Renal cortex interstitium (tissue), 11 donors: ENCODE results near the gene AEBP1. TPM values are rescaled to one million over a fixed set of nuclear protein-coding genes. Genes with fewer than 3 reads are reported as not detected.

Experiments
- DNase-seq, 11 donors: peaks; one replicate each; pipeline ENCODE4 v3.0.0-alpha.2; 2013; ENCODE audit warnings: low read depth in 9 of 11, low spot score in 4 of 11; ENCODE audit errors: extremely low read depth in 1 of 11
- polyA plus RNA-seq, 3 donors: library from polyadenylated mRNA; unstranded; fragments of 120-200 nt; gene quantifications; one replicate each; pipeline ENCODE4 v1.2.1, GENCODE V29; 2013; ENCODE audit not compliant: insufficient read length in 3 of 3

The AEBP1 gene
- polyA plus RNA-seq, 3 donors, result 64.9 to 81.7 (median 79.6) TPM

GRCh38 chr7:44110719-44111635, 6.8 kb downstream of the AEBP1 start:
- no peak for DNase-seq

DNA sequence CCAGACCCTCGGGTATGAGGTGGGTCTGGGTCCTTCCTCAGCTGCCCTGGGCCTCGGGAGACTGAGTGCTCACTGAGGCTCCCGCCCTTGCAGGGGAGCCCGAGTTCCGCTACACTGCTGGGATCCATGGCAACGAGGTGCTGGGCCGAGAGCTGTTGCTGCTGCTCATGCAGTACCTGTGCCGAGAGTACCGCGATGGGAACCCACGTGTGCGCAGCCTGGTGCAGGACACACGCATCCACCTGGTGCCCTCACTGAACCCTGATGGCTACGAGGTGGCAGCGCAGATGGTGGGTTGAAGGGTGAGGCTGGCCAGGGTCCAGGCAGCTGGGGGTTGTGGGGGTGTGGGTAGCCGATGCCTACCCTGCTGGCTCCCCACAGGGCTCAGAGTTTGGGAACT, 7.6 kb downstream of the AEBP1 start:
- no peak for DNase-seq

- no peak for DNase-seq
Measured at GRCh38 chr7:44112231-44112996, 8.3 kb downstream of the AEBP1 start.

DNA sequence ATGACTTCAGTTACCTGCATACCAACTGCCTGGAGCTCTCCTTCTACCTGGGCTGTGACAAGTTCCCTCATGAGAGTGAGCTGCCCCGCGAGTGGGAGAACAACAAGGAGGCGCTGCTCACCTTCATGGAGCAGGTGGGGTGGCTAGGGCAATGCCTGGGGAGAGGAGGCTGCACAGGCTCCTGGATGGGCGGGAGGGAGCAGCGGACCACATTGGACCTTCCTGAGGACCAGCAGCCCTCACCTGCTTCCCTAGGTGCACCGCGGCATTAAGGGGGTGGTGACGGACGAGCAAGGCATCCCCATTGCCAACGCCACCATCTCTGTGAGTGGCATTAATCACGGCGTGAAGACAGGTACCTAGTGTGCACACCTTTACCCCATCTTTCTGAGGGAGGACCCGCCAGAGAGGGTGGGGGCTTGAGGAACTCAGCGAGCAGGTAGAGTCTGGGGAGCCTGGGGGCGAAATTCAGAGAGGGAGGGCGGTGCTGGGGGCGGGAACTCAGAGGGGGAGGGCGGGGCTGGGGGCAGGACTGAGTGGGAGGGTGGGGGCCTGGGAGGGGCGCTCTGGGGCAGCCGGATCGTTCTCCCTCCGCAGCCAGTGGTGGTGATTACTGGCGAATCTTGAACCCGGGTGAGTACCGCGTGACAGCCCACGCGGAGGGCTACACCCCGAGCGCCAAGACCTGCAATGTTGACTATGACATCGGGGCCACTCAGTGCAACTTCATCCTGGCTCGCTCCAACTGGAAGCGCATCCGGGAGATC, 9.0 kb downstream of the AEBP1 start:
- no peak for DNase-seq

GRCh38 chr7:44113764-44114354, 9.7 kb downstream of the AEBP1 start:
- DNase-seq, result no peak

- no peak for DNase-seq
Measured at GRCh38 chr7:44114586-44115310, 10.6 kb downstream of the AEBP1 start.

- no peak for DNase-seq
Measured at GRCh38 chr7:44116087-44116788, 12.1 kb downstream of the AEBP1 start.

DNA sequence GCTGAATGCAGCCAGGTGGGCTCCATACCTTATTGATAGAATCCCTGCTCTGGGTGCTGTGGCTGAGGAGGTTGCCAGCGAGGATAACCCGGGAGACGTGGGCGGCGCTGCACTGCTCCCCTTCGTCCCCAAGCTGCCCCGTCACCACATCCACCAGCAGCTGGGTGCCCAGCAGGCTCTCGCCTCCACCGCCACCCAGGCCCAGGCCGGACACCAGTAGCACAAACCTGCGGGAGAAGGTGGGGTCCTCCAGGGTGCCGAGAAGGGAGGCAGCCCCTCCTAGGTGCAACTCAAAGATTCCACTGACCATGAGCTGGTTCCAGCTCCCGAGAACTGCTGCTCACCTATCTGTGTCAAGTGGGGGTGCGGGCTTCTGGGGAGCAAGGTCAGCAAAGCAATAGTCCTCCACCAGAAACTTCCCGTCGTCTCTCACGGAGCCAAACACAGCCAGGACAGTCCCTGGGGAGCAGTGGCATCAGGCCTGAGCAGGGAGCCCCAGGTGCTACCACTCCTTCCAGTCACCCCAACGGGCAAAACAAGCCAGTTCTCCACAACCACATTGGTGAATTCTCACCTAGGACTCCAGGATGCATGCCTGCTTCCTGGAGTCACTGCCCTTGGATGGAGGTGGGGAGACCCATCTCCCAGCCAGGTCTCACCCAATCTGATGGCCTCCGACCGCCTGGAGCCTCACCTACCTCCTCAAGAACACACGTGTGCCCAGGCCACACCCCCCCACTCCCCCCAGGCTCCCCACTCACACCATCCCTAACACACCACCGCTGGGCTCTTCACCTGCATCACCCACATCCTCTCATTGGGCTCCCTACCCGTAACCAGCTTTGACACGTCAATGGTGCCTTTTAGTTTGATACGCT, 12.9 kb downstream of the AEBP1 start:
- DNase-seq, result no peak

DNA sequence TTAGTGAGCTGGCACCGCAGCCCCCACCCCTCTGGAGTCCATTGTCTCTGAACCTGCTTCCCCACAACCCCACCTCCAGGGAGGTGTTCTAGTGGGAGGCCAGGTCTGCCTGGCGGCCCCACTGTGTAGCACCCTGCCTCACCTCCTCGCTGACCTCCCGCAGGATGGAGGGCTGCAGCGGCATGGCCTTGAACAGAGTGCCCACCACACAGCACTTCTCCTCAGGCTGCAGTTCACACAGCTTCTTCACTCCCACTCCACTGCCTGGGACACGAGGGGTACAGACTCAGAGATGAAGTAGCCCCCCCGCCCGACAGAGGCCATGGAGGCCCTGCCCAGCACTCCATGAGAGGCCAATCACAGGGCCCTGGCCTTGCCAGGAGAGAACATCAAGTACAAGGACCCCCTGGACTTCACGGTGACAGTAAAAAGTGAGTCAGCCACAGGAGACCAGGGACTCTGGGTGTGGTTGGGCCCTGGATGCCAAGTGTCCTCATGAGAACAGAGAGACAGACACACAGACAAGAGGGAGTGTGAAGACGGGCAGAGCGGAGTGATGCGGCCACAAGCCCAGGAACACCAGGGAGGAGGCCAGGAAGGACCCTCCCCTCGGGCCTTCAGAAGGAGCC, 13.8 kb downstream of the AEBP1 start:
- DNase-seq, result no peak

GRCh38 chr7:44119829-44120380, 15.8 kb downstream of the AEBP1 start:
- no peak for DNase-seq

GRCh38 chr7:44120395-44120794, 16.2 kb downstream of the AEBP1 start:
- DNase-seq, result no peak

- no peak for DNase-seq
Measured at GRCh38 chr7:44121761-44122420, 17.7 kb downstream of the AEBP1 start.

GRCh38 chr7:44122529-44122928, 18.4 kb downstream of the AEBP1 start:
- DNase-seq, result no peak

DNA sequence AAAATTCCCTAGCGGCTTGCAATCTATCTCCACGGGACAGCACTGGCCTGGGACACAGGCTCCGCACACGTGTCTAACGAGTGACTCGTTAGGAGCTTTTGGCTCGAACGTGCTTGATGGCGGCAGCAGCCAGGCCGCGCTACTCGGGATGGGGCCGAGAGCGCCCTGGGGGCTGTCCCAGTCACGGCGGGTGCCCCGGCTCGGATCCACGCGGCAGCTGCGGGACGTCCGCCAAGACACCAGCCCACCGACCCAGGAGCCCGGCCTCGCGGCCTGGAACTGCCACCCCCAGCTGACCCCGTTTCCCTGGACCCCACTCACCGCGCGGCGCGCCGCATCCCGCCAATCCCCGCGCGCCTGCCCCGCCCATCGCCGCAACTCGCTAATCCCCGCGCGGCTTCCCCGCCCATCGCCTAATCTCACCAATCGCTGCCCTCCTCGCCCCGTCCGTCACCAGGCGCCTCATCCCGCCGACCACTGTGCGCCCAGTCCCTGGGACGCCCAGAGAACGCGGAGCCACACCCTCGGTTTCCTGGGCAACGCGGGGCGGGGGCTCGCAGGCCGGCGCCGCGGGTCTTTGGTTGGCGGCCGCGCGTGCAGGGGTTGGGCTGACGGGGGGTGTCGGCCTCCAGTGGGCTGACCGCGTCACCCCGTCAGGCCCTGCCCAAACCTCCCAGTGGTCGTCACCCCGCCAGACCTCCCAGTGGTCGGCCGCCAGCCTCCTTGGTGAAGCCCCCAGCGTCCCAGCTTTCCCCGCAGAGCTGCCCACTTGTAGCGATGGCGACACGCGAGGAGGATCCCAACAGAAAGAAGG, 19.3 kb downstream of the AEBP1 start, which contains the start of gene POLD2:
TSS of gene POLD2 (minus strand) at position 359 of the 814 bp plus-strand sequence. CDS start 1,495 bp downstream, outside the sequence.
- peak; percentile 86 to 98 (median 96) for DNase-seq

DNA sequence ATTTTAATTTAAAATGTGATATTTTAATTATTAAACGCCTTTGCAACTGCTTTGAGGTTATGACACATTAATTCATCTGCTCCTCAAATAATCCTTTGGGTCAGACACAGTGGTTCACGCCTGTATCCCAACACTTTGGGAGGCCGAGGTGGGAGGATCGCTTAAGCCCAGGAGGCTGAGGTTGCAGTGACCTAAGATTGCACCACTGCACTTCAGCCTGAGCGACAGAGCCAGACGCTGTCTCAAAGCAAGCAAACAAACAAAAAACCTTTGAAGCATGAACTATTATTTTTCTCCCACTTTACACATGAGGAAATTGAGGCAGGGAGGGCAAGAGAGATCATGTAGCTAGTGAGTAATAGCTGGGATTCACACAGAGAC, 20.7 kb downstream of the AEBP1 start:
- DNase-seq, result no peak
